RWPE2 (cell line): ENCODE data around the gene ZNF202.

Experiments
- ATAC-seq: fragments of 200-7000 bp; cut with Tn5 transposase; 3 replicates; pipeline ENCODE4 v1.9.1; 2021; ENCODE audit warnings: low read depth
- DNase-seq: peaks from one replicate; pipeline ENCODE4 v3.0.0-alpha.2; 2020; ENCODE audit warnings: low spot score
- H3K27ac ChIP-seq: fragments of 450-650 bp; 2 replicates; pipeline ENCODE4 v1.5.1; 2017; ENCODE audit warnings: mild to moderate bottlenecking; ENCODE audit not compliant: poor library complexity, severe bottlenecking
- H3K27me3 ChIP-seq: fragments of 250-450 bp; sonication (Bioruptor Pico); 2 replicates; pipeline ENCODE4 v1.5.1; 2021; ENCODE audit warnings: mild to moderate bottlenecking, moderate library complexity; ENCODE audit not compliant: insufficient read depth, poor library complexity, severe bottlenecking
- H3K36me3 ChIP-seq: fragments of 250-450 bp; sonication (Bioruptor Pico); 2 replicates; pipeline ENCODE4 v1.5.1; 2020; ENCODE audit warnings: low read depth, mild to moderate bottlenecking, moderate library complexity
- H3K4me1 ChIP-seq: fragments of 250-450 bp; sonication (Bioruptor Pico); 2 replicates; pipeline ENCODE4 v1.5.1; 2021; ENCODE audit warnings: mild to moderate bottlenecking, moderate library complexity; ENCODE audit not compliant: insufficient read depth, poor library complexity, severe bottlenecking
- H3K4me3 ChIP-seq: fragments of 250-450 bp; sonication (Bioruptor Pico); 2 replicates; pipeline ENCODE4 v1.5.1; 2021; ENCODE audit warnings: mild to moderate bottlenecking, moderate library complexity; ENCODE audit not compliant: severe bottlenecking
- H3K9me3 ChIP-seq: fragments of 250-450 bp; sonication (Bioruptor Pico); 2 replicates; pipeline ENCODE4 v1.5.1; 2021; ENCODE audit warnings: mild to moderate bottlenecking, moderate library complexity; ENCODE audit not compliant: severe bottlenecking
- TF ChIP-seq, protein P1 (sequence below): fragments of 450-650 bp; IDR thresholded peaks from one replicate; pipeline ENCODE4 v1.5.1; 2017; ENCODE audit warnings: mild to moderate bottlenecking, moderate library complexity; ENCODE audit not compliant: poor library complexity, severe bottlenecking

Gene ZNF202

DNA sequence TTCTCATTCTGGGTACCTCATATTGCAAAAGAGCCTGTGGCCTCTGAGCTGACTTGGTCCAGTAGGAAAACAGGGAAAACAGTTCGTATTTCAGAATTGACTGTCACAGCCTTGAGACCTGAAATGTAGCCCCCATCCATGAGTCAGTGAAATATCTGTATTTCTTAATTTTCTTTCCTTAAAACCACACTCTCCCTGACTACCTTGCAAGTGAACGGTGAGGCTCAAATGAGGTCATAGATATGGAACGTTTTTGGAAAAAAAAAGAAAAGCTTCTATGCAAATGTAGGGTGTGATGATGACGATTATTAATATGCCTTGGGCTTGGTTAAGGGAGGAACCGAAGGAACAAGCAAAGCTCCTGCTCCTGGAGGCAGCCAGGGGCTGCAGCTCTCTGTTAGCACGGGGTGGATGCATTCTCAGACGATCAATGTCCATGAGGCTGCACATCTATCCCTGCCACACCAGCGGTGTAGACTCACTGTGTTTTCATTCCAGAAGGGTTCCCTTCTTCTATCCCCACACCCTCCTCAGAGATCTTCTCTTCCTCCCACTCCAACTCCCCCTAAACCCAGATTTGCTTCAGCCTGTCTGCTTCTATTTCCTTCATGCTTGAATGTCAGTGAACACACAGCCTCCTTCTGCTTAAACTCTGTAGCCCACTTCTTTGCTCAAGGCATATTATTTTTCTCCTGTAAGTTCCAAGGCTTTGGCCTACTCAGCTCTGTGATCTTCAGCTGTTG, 57.9 kb downstream of the ZNF202 start:
- DNase-seq (no peak), ATAC-seq (peak; percentile 56; the same call in 2 of the 3 replicates)
- no peaks in the 10 kb centered on the region for H3K9me3 ChIP-seq
- no peak overlapping the region for H3K27ac ChIP-seq
- H3K4me3 ChIP-seq: no peak overlapping the region
- TF ChIP-seq, protein P1, sequence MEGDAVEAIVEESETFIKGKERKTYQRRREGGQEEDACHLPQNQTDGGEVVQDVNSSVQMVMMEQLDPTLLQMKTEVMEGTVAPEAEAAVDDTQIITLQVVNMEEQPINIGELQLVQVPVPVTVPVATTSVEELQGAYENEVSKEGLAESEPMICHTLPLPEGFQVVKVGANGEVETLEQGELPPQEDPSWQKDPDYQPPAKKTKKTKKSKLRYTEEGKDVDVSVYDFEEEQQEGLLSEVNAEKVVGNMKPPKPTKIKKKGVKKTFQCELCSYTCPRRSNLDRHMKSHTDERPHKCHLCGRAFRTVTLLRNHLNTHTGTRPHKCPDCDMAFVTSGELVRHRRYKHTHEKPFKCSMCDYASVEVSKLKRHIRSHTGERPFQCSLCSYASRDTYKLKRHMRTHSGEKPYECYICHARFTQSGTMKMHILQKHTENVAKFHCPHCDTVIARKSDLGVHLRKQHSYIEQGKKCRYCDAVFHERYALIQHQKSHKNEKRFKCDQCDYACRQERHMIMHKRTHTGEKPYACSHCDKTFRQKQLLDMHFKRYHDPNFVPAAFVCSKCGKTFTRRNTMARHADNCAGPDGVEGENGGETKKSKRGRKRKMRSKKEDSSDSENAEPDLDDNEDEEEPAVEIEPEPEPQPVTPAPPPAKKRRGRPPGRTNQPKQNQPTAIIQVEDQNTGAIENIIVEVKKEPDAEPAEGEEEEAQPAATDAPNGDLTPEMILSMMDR: no peak
- no peaks in the 10 kb centered on the region for H3K36me3 ChIP-seq
- H3K4me1 ChIP-seq: no peaks in the 10 kb centered on the region
- H3K27me3 ChIP-seq: no peaks in the 10 kb centered on the region

DNA sequence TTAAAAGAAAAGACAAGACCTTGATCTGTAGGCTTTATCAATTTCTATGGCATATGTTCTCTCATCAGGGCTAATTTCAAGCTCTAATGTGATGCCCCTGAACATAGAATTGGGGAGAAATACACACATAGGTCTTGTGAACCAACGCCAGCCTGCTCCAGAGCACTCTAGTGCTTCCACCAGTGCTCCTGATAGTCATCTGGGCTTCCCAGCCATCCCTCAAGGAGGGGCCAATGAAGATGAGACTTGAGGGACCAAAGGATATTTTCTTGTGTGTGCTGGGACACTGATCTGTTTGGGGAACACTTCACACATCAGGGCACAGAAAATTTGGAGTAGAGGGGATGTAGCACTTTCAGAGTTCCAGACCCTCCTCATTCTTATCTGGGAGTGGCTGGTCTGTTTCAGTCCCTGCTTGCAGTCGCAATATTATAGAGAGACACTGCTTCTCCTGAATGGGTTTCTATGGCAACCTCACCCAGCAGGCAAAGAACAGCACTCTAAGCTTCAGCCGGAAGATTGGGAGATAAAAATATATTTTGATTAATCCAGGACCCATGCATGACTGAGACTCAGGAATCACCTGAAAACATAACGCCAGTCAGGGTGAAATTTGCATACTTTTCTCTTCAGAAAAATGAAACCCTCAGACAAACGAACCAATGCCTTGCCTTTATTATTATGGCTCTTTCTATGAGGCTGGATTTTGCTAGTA, 58.6 kb downstream of the ZNF202 start:
- H3K4me1 ChIP-seq: no peaks in the 10 kb centered on the region
- ATAC-seq (no peak), DNase-seq (no peak)
- no peak overlapping the region for H3K4me3 ChIP-seq
- no peaks in the 10 kb centered on the region for H3K27me3 ChIP-seq
- H3K27ac ChIP-seq: no peak overlapping the region
- H3K9me3 ChIP-seq: no peaks in the 10 kb centered on the region
- TF ChIP-seq, protein P1: no peak
- no peaks in the 10 kb centered on the region for H3K36me3 ChIP-seq

DNA sequence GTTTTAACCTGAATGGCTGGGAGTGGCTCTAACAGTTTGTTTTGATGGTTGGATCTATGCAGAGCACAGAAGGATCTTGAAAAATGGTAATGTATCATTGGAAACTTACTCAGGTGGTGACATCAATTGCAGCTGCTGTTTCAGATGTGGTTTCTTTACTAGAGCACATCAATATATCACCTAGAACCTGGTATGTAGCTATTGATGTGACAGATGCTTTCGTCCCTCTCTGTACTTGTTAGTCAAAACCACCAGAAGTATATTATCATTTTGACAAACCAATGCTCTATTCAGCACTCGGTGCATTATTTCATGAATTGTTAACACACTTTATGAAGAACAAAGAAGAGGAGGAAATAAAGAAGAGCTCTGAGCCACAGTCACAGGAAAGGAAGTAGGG, 60.4 kb downstream of the ZNF202 start:
- TF ChIP-seq, protein P1: no peak
- ATAC-seq (no peak), DNase-seq (no peak)
- no peaks in the 10 kb centered on the region for H3K36me3 ChIP-seq
- no peaks in the 10 kb centered on the region for H3K27me3 ChIP-seq
- H3K9me3 ChIP-seq: no peaks in the 10 kb centered on the region
- no peaks in the 10 kb centered on the region for H3K4me1 ChIP-seq
- no peak overlapping the region for H3K4me3 ChIP-seq
- no peak overlapping the region for H3K27ac ChIP-seq

DNA sequence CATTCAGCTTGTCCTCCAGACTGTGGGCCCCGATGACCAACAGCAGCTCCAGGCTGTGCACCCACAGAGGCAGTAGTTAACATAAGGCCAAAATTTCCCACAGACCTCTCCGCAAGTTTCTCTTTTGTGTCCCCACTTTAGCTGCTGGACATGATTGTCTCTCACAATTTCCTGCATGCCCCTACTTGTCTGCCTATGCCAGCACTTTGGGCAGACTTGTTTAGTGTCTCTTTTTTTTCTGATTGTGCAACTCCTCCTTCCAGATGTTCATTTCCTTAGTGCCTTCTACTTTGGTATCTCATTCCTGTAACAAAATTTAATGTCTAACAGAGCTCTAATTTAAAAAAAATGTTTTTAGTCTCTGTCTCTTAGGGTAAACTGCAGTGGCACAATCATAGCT, 63.2 kb downstream of the ZNF202 start:
- DNase-seq: no peak
- Histone ChIP-seq H3K9me3 (no peaks in the 10 kb centered on the region), H3K4me3 (no peak overlapping the region), H3K27me3 (no peaks in the 10 kb centered on the region), H3K27ac (no peak overlapping the region), H3K4me1 (no peaks in the 10 kb centered on the region), H3K36me3 (no peaks in the 10 kb centered on the region)
- TF ChIP-seq, protein P1: no peak
- ATAC-seq: peak; percentile 21; the same call in 2 of the 3 replicates

DNA sequence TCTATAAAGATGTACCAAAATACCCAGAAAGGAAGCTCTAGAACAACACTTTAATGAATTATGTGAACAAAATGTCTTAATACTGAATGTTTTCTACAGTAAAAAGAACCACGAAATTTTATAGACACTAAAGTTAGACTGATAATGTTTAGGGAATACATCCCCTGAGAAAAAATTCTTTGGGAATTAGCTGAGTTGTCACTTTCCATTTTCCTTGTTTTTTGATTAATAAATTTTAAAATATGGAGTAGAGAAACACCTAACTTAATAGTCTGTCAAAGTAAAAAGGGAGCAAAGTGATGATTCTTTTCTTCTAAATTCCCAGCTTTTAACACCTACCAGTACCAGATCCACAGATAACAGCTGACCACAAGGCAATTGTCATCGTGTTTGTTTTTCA, 64.0 kb downstream of the ZNF202 start:
- Histone ChIP-seq H3K4me1 (no peaks in the 10 kb centered on the region), H3K4me3 (no peak overlapping the region), H3K36me3 (no peaks in the 10 kb centered on the region), H3K27ac (no peak overlapping the region), H3K9me3 (no peaks in the 10 kb centered on the region), H3K27me3 (no peaks in the 10 kb centered on the region)
- DNase-seq: no peak
- no peak for ATAC-seq
- TF ChIP-seq, protein P1: no peak
